Measurements from ENCODE around the gene HPS5.
"Not testable (repeated sequence)": the region's sequence is repeated elsewhere in the genome, so short reads cannot be mapped to it uniquely, and the experiment has no call there.

Gene HPS5

GRCh38 chr11:18282626-18283025 is 39.3 kb downstream of the HPS5 start:
- intact Hi-C loops (cut with DNase I), result no loop called here
- DNase-seq, result no peak

- intact Hi-C loops (cut with DNase I), result no loop called here
- no peak for DNase-seq
Measured at GRCh38 chr11:18280438-18281045, 41.4 kb downstream of the HPS5 start.

GRCh38 chr11:18277565-18278271 is 44.2 kb downstream of the HPS5 start:
- intact Hi-C loops (cut with DNase I), result no loop called here
- DNase-seq, result peak in 1 of 10 donors; percentile 27

GRCh38 chr11:18271206-18271605 is 50.7 kb downstream of the HPS5 start:
- DNase-seq, result no peak
- intact Hi-C loops (cut with DNase I), result no loop called here

GRCh38 chr11:18270102-18270501 is 51.8 kb downstream of the HPS5 start:
- DNase-seq, result no peak
- intact Hi-C loops (cut with DNase I), result no loop called here

- DNase-seq; intact Hi-C loops (cut with DNase I): not testable (repeated sequence)
Measured at GRCh38 chr11:18269252-18269651, 52.7 kb downstream of the HPS5 start.

- intact Hi-C loops (cut with DNase I); DNase-seq: not testable (repeated sequence)
Measured at GRCh38 chr11:18267335-18268133, 54.4 kb downstream of the HPS5 start.

- intact Hi-C loops (cut with DNase I), result no loop called here
- DNase-seq, result no peak
Measured at GRCh38 chr11:18265949-18266348, 56.0 kb downstream of the HPS5 start, which contains the start of gene SAA1. Gene SAA1, plus strand, starts transcription at chr11:18266264. Its CDS starts 624 bp downstream, at chr11:18266888.

DNA sequence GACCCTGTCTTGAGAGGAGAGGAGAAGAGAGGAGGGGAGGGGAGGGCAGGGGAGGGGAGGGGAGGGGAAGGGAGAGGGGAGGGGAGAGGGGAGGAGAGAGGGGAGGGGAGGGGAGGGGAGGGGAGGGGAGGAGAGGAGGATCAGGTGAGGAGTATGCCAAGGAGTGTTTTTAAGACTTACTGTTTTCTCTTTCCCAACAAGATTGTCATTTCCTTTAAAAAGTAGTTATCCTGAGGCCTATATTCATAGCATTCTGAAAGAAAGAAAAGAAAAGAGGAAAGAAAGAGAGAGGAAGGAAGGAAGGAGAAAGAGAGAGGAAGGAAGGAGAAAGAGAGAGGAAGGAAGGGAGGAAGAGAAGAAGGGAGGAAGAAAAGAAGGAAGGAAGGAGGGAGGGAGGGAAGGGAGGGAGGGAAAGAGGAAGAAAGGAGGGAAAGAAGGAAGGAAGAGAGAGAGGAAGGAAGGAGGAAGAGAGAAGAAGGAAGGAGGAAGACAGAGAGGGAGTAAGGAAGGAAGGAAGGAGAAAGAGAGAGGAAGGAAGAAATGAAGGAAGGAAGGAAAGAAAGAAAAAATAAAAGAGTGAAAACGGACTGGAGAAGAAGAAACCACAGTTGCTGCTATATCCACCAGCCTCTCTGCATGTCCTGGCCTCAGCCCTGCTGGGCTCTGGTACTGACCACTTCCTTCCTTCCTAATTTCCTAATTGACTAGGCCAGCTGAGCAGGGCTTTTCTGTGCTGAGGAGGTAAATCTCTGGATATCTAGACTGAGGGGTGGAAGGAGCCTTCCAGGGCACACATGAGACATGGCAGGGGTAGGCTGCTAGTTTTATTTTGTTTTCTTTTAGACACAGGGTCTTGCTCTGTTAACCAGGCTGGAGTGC is 57.0 kb downstream of the HPS5 start:
- intact Hi-C loops (cut with DNase I), result no loop called here
- no peak for DNase-seq

GRCh38 chr11:18264035-18264434 is 57.9 kb downstream of the HPS5 start:
- no peak for DNase-seq
- intact Hi-C loops (cut with DNase I), result no loop called here

GRCh38 chr11:18262681-18263350 is 59.1 kb downstream of the HPS5 start:
- DNase-seq; intact Hi-C loops (cut with DNase I): not testable (repeated sequence)

DNA sequence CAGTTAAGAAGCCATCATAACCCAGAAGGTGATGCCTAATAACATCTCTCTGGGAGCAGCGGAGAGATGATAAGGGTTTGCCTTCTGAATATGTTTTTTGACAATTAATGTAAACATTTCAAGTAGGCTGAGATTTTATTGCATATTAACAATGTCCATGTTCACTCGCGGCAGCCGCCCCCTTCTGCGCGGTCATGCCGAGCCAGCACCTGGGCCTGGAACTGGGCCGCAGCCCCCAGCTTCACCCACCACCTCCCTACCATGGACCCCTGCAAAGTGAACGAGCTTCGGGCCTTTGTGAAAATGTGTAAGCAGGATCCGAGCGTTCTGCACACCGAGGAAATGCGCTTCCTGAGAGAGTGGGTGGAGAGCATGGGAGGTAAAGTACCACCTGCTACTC is 60.2 kb downstream of the HPS5 start:
- no peak for DNase-seq
- intact Hi-C loops (cut with DNase I), result no loop called here

- DNase-seq, result no peak
- intact Hi-C loops (cut with DNase I), result no loop called here
Measured at GRCh38 chr11:18259259-18259658, 62.7 kb downstream of the HPS5 start.

GRCh38 chr11:18254781-18255361 is 67.1 kb downstream of the HPS5 start:
- intact Hi-C loops (cut with DNase I), result no loop called here

GRCh38 chr11:18253778-18254338 is 68.1 kb downstream of the HPS5 start:
- peak in 1 of 10 donors; percentile 37 for DNase-seq
- intact Hi-C loops (cut with DNase I), result no loop called here

More at GRCh38 chr11:18254781-18255361, 67.1 kb downstream of the HPS5 start:
- peak in 1 of 10 donors; percentile 30 for DNase-seq

- no peak for DNase-seq
Measured at GRCh38 chr11:18253233-18253632, 68.7 kb downstream of the HPS5 start.

GRCh38 chr11:18248561-18248960 is 73.4 kb downstream of the HPS5 start, which contains the start of gene SAA2:
Gene SAA2, minus strand, starts transcription at chr11:18248668. Its CDS starts 657 bp downstream, at chr11:18248011.
- no peak for DNase-seq
- intact Hi-C loops (cut with DNase I), result no loop called here

More at GRCh38 chr11:18253233-18253632, 68.7 kb downstream of the HPS5 start:
- intact Hi-C loops (cut with DNase I), result no loop called here

DNA sequence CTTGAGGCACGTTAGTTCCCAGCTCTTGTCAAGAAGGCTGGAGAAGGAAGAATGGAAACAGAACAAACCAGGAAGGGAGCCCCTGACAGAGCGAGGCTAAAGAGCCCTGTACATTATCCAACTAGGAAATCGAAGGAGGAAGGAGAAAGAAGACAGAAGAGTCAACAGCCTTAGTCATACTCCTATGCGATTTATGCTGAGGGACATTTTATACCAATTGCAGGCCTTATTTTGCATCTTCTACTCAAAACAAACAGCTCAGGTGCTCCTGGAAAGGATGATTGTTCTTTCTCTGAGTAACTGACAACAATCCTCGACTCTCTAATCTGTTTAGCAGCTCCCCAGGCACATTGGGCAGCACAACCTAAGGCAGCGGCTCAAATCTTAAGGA is 74.8 kb downstream of the HPS5 start:
- DNase-seq; intact Hi-C loops (cut with DNase I): not testable (repeated sequence)
